MG63 (cell line): ENCODE results near the gene APCDD1L. TPM values are rescaled to one million over a fixed set of nuclear protein-coding genes. Genes with fewer than 3 reads are reported as not detected.

ENCODE experiments used
- DNase-seq: peaks from one replicate; pipeline ENCODE4 v3.0.0-alpha.2; 2020
- H3K27me3 ChIP-seq: fragments of 250-450 bp; sonication (Bioruptor Pico); 2 replicates; pipeline ENCODE4 v1.5.1; 2020; ENCODE audit warnings: mild to moderate bottlenecking, moderate library complexity
- H3K36me3 ChIP-seq: fragments of 250-450 bp; sonication (Bioruptor Pico); 2 replicates; pipeline ENCODE4 v1.5.1; 2020; ENCODE audit warnings: mild to moderate bottlenecking, moderate library complexity
- H3K4me3 ChIP-seq: fragments of 250-450 bp; sonication (Bioruptor Pico); 2 replicates; pipeline ENCODE4 v1.5.1; 2020; ENCODE audit warnings: mild to moderate bottlenecking, moderate library complexity
- H3K9me3 ChIP-seq: fragments of 250-450 bp; sonication (Bioruptor Pico); 2 replicates; pipeline ENCODE4 v1.5.1; 2020; ENCODE audit warnings: mild to moderate bottlenecking, moderate library complexity
- total RNA-seq: library from RNA; depleted of rRNA; stranded (reverse); fragments of >200 nt; shearing (Covaris generic); gene quantifications from 2 replicates; pipeline ENCODE4 v1.2.3, GENCODE V29; 2014; ENCODE audit warnings: low replicate concordance

The APCDD1L gene
- total RNA-seq, 1 experiment from 2014 or later, result not detected

DNA sequence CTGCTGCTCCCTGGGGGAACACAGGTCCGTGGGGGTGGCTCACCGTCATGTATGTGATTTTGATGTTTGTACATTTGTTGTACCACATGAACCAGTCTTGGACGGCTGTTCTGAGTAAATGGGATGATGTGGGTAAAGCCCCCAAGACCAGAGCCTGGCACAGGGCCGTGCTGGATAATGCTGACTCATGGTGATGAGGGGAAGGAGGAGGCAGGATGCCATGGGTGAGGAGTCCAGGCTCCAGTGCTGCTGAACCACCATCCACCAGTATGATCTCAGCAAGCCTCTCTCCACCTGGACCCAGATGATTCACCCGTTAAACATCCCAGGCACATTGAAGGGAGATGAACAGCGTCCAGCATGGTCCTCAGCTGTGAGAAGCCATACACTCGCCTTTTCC, 9.6 kb upstream of the APCDD1L start:
- H3K27me3 ChIP-seq, result no peaks in the 10 kb centered on the region
- H3K9me3 ChIP-seq, result peaks cover 15% of the 10 kb centered on the region
- DNase-seq, result peak; percentile 74
- no peaks in the 10 kb centered on the region for H3K36me3 ChIP-seq
- no peak overlapping the region for H3K4me3 ChIP-seq

DNA sequence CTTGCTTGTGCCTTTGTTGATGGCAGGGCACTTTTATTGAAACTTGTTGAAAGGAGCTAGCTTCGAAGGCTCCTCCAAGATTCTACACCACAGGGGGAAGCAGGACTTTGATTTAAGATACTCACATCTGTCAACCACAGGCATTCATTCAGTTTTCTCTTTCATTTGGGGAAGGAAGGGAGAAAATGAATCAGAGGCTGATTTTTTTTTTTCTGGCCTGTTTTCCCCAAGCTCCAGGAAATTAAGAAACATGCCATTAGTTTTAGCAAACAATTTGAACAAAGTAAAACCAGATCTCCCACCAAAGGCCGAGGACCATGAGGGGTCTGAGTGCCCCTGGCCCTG, 8.7 kb upstream of the APCDD1L start:
- Histone ChIP-seq H3K36me3 (no peaks in the 10 kb centered on the region), H3K4me3 (no peak overlapping the region), H3K27me3 (no peaks in the 10 kb centered on the region), H3K9me3 (peaks cover 15% of the 10 kb centered on the region)
- DNase-seq, result no peak

DNA sequence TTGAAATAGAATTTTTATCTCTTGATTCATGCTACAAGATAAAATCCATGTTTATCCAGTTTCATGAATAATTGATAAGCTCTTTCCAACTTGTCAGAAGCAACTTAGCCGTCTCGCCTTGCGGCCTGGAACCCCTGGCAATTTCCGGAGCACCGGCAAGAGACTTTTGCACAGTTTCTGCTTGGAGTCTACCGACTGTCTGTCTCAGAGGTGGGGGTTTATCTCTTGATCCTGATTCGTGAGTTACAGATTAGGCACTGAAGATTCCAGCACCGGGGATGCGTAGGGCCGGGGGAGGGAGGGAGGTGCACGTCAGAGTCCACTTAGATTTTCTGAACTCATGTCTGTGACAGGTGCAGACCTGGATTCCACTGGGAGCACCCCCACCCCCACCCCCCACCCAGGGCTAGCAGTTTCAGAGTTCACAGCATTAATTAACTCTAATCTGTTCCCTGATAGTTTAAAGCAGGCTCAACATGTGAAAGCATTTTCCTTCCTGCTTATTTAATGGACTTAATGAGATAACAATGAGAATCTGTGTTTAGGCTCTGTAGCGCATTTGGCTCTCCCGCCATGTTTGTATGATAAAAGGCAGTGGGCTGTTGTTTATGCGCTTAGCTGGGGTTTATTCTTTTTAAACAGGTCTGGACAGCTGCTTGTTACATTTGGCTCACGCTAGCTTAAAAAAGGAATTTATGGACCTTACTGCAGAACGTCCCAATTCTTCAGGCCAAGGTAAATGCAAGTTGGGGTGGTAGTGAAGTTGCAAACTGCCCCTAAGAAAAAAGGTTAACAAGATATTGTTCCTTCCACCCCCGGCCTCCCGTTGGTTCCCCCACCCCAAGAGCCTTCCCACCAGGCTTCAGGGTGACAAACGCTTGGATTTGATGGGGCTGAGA, 8.1 kb upstream of the APCDD1L start:
- Histone ChIP-seq H3K4me3 (no peak overlapping the region), H3K9me3 (peaks cover 15% of the 10 kb centered on the region), H3K36me3 (no peaks in the 10 kb centered on the region), H3K27me3 (no peaks in the 10 kb centered on the region)
- no peak for DNase-seq

DNA sequence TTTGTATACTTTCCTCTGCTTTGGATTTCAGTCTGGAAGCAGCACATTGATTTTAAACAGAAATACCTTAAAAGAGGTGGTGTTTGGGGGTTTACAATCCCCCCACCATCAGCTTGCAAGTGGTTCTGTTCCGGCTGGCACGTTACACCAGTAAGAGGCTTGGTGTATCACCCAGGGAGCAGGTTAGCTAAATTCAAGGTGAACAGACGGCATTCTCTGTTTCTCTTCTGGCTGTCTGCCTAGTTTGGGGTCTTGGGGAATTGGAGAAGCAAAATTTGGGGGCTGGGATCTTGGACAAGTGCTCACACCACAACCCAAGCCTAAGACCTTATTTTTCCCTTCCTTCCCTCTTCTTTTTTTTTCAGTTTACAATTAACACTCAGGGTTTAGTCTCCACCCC, 7.5 kb upstream of the APCDD1L start:
- Histone ChIP-seq H3K36me3 (no peaks in the 10 kb centered on the region), H3K4me3 (no peak overlapping the region), H3K9me3 (peaks cover 15% of the 10 kb centered on the region), H3K27me3 (no peaks in the 10 kb centered on the region)
- DNase-seq, result no peak

DNA sequence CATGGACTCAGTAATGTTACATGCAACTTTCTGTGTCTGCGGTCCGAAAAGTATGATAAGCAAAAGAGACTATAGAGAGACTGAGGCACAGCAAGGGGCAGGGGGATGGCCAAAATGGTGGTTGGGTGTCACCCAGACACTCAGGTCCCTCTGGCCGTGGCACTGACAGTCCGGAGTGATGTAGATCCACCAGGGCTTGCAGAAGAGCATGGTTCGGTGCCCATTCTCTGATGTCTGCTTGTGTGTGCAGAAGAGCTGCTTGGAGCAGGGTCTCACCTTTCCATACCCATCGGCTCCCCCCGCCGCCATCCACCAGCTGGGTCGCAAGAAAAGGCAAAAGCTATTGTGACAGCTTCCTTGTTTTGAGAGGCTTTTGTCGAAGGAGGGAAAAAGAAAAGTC, 6.6 kb upstream of the APCDD1L start:
- no peak for DNase-seq
- Histone ChIP-seq H3K4me3 (no peak overlapping the region), H3K9me3 (peaks cover 15% of the 10 kb centered on the region), H3K27me3 (no peaks in the 10 kb centered on the region), H3K36me3 (no peaks in the 10 kb centered on the region)

DNA sequence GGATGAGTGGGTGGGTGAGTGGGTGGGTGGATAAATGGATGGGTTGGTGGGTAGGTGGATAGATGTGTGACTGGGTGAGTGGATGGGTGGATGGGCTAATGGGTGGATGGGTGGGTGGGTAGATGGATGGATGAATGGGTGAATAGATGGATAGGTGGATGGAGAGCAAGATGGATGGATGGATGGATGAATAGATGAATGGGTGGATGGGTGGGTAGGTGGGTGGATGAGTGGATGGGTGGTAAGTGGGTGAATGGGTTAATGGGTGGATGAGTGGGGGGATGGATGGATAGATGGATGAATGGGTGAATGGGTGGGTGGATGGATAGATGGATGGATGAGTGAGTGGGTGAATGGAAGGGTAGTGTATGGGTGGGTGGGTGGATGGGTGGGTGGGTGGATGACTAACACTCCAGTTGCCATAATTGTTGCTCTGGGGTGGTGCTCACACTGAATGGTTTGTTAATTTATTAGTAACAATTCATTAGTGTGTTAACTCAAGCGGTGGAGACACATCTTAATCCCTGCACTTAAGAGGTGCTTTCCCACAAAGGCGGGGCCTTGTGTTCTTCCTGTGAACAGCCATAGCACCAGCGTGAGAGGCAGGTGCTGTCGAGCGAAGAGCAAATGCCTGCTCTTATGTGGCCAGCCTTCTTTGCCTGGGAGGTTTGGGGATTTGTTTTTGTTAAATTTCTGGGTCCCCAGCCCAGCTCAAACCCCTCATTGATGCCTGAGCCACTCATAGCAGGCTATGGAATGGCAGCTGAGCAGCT, 4.9 kb upstream of the APCDD1L start:
- H3K4me3 ChIP-seq, result no peak overlapping the region
- DNase-seq, result no peak
- no peaks in the 10 kb centered on the region for H3K27me3 ChIP-seq
- H3K9me3 ChIP-seq, result peaks cover 2% of the 10 kb centered on the region
- H3K36me3 ChIP-seq, result no peaks in the 10 kb centered on the region

DNA sequence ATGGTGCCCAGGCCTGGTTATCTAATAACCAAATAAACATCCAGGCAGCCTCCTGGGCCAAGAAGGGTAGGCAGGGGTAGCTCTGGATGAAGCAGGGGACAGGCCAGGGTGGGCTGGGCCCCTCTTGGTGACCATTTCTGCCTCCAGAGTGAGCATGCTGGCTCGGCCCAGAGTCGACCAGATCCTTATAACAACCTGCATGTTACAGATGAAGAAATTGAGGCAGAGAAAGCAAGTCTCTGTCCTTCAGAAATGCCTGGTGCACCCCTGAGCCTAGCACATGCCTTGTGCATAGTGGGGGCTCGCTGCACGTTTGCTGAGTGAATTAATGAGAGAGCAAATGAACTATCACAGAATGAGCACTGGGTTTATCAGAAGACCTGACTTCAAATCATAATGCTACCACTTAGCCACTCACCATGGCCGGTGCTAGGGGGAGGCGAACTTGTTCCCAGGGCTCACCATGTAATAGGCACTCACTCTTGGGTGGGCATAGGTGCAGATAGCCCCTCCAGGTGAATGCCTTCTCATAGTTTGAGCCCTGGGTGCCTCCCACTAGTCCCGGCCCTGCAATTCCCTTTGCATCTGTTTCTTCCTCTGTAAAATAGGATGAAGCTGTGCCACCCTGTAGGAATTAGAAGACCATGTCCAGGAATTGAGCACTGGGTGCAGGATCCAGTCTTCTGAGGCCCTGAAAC, 3.8 kb upstream of the APCDD1L start:
- Histone ChIP-seq H3K9me3 (no peaks in the 10 kb centered on the region), H3K36me3 (no peaks in the 10 kb centered on the region), H3K27me3 (no peaks in the 10 kb centered on the region), H3K4me3 (no peak overlapping the region)
- DNase-seq, result no peak

DNA sequence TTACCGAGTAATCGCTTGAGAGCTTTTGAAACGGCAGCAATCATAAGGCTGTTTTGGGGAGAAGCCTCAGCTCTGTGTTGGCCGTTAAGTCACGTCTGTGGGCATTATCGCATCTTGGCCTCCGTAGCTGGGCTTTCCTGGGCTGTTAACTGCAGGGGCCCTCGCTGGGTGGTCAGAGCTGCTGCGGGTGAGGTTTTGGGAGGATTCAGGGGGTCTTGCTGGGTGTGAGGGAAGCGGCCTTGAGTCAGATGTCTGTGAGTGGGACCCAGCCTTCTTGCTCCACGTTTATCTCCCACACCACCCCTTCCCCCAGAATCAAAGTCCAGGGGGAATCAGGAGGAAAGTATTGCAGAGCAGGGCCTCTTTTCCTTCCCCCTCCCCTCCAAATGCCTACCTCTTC, 3.2 kb upstream of the APCDD1L start:
- no peak for DNase-seq
- Histone ChIP-seq H3K36me3 (no peaks in the 10 kb centered on the region), H3K4me3 (no peak overlapping the region), H3K9me3 (no peaks in the 10 kb centered on the region), H3K27me3 (no peaks in the 10 kb centered on the region)

DNA sequence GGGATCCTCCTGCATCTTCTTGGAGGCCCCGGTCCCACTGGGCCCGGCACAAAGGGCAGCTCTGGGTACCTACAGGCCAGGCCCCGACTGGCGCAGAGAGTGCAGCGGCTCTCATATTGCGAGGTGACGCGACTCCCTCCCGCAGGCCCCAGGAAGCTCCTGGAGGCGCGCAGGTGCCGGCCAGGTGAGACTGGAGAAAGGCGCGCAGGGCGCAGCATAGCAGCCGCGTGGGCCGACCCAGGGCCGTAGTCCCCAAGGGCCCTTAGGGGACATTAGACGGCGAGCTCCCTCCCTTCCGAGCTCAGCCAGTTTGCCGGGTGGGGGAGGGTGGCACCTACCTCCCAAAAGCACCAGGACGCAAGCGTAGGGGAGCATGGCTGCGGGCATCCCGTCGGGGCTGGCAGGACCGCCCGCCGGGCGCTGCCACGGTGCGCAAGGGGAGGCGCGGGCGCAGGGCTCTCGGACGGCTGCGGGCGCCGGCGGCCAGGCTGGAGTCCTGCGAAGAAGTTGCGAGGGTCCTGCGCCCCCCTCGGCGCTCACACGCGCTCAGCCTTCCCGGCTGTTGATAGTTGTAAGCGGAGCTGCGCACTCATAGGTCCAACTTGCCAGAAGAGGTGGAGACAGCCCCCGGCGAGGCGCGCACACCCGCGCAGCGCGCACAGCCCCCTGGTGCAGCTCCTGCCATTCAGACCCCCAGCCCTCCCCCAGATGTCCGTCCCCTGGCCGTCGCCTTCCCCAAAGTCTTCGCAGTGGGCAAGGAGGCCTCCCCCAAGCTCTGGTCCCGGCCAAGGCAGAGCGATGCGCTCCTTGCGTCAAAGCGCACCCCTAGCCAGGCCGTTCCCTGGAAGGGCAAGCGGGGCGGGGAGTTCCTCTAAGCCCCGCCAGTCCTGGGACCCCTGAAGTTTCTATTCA, 622 bp downstream of the APCDD1L start:
- Histone ChIP-seq H3K9me3 (no peaks in the 10 kb centered on the region), H3K27me3 (no peaks in the 10 kb centered on the region), H3K36me3 (no peaks in the 10 kb centered on the region), H3K4me3 (no peak overlapping the region)
- DNase-seq, result no peak

DNA sequence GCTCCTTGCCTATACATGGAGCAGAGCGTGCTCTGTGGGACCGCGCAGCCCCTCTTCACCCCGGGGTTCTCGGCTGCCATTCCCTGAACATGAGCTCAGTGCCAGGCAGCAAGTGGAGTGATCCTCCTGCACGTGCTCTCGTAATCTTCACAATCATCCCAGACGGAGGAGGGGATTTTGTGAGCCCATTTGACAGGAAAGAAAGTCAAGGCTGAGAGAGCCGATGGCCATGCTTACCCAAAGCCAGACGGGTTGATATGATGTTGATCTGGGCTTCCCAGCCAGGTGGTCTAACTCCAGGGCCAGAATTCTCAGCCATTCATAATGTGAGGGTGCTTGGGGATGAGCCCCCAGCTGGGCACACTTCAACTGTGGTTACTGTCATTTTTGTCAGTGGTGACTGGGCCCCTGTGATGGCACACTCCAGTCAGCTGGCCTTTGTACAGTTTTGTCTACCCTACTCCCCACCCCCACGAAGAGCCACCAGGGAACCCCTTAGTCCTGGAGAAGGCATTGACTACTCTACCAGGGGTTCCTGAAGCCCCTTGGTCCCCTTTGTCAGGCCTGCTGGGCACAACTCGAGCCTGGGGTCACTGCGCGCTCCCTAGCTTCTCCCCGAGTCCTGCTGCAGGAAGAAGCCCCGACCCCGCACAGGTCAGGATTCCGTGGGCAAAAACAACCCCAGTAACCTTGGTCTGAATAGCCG, 1.5 kb downstream of the APCDD1L start:
- DNase-seq, result no peak
- H3K36me3 ChIP-seq, result no peaks in the 10 kb centered on the region
- H3K9me3 ChIP-seq, result no peaks in the 10 kb centered on the region
- no peak overlapping the region for H3K4me3 ChIP-seq
- no peaks in the 10 kb centered on the region for H3K27me3 ChIP-seq

DNA sequence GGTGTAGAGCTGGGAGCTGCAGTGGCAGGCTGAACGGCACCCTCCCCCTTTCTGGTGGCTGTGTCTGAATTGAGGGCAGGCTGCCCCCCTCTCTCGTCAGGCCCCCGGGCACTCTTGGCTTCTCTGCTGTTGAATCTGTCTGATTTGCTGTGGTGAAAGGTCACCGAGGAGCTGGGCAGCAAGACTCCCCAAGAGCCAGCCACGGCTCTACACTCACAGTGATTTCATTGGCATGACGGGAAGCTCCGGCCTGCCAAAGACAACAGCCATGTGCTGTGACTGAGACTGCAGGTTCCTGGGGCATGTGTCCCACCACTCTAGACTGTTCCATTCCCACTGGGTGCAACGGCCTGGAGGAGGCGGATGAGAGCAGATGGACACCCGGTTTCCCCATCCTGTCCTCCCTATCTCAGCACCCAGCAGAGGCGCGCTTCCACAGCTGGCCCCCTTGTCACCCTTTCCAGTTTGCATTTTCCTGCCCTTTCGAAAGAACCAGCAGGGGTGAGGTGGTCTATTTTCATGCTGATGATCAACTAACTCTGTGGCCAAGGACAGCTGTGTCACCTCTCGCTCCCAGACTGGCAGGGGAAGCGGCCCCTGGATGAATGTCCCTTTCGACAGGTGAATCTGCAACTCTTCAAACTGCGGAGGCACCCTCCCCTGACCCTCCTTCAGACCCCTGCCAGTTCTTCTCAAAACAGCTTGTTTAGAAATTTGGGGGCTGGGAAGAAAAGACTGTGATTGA, 2.2 kb downstream of the APCDD1L start:
- no peak overlapping the region for H3K4me3 ChIP-seq
- H3K9me3 ChIP-seq, result no peaks in the 10 kb centered on the region
- H3K36me3 ChIP-seq, result no peaks in the 10 kb centered on the region
- no peaks in the 10 kb centered on the region for H3K27me3 ChIP-seq
- peak; percentile 76 for DNase-seq

DNA sequence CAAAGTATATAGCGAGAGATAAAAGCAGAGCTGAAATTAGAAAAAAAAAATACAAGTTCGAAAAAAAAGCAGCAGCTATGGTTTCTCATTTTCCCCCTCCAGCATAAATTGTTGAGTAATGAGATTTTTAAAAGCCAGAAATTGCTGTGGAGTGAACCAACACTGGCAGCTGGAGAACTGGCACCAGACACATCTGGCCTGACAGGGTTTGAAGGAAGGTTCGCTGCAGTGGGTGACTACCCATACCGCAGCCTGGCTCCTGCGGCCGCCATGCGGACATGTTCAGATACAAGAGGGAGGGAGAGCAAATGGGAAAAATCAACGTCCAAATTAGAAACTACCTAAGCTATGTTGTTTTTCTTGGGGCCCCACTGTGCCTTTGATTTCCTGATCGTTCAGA, 3.3 kb downstream of the APCDD1L start:
- no peaks in the 10 kb centered on the region for H3K36me3 ChIP-seq
- H3K9me3 ChIP-seq, result peaks cover 2% of the 10 kb centered on the region; the same call in 1 of the 2 replicates
- no peak overlapping the region for H3K4me3 ChIP-seq
- H3K27me3 ChIP-seq, result no peaks in the 10 kb centered on the region
- DNase-seq, result peak; percentile 81

DNA sequence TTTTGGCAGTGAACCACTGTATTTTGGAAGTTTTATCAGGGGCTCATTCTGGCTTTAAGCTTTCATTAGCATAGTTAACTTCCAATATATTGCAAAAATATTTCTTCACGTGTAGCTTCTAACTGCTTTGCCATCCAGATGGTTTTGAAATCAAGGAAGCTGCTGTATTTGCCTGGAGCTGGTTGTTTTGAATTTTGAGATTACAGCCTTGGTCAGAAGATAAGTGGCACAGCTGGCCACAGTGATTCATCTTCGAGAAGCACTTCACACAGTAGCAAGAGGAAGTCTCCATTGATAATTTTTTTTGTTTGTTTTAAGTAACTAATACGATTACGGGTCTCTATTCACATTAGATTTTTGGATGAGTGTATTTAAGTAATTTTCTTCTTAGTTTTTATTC, 3.8 kb downstream of the APCDD1L start:
- H3K9me3 ChIP-seq, result peaks cover 7% of the 10 kb centered on the region; the same call in 1 of the 2 replicates
- DNase-seq, result peak; percentile 62
- H3K36me3 ChIP-seq, result no peaks in the 10 kb centered on the region
- no peaks in the 10 kb centered on the region for H3K27me3 ChIP-seq
- H3K4me3 ChIP-seq, result no peak overlapping the region

DNA sequence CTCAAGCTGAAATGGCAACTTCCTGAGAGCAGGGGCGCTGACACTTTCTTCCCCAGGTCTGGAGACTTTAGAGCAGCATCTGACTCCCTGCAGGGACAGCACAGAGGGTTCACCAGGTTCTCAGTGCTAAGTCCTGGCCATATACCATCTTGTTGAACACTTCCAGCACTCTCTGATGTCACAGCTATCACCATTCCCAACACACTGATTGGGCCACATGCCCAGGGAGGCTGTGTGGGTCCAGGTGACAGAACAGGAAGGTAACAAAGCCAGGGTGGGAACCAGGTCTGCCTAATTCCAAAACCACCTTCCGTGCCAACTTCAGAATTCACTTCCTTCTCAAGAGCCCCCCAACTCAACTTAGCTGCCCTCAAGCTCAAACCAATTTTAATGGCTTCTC, 4.3 kb downstream of the APCDD1L start:
- Histone ChIP-seq H3K9me3 (peaks cover 11% of the 10 kb centered on the region; the same call in 1 of the 2 replicates), H3K27me3 (no peaks in the 10 kb centered on the region), H3K36me3 (no peaks in the 10 kb centered on the region), H3K4me3 (no peak overlapping the region)
- no peak for DNase-seq

DNA sequence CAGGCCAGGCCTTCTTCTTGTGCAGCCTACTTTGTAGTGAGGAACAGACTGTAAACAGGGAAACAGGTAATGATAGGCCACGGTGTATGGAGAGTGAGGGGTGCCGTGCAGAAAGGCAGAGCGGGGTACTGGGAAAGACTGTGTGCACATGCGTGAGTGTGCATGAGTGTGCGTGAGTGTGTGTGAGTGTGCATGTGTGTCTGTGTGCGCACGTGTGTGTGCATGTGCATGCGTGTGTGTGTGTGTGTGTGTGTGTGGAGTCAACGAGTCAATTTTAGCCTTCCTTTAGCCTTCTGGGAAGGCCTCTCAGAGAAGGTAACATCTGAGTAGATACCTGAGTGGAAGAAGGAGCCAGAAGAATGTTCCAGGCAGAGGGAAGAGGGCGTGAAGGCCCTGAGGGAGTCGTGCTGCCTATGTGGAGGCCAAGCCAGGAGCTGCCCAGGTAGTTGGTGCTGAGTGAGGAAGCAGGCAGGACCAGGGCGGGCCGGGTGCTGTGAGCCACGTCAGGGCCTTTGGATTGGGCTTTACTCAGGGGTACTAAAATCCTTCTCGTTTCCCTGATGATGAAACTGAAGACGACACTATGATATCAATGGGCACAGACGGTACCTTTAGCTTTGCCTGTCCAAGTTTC, 6.3 kb downstream of the APCDD1L start:
- H3K9me3 ChIP-seq, result peaks cover 26% of the 10 kb centered on the region
- H3K4me3 ChIP-seq, result no peak overlapping the region
- H3K36me3 ChIP-seq, result no peaks in the 10 kb centered on the region
- no peaks in the 10 kb centered on the region for H3K27me3 ChIP-seq
- no peak for DNase-seq
